Cardiac fibroblast (primary cell): ENCODE results near the gene TSC22D4.

ENCODE experiments used
- DNase-seq, 2 donors: peaks; one replicate each; pipeline versions ENCODE4 v3.0.0 to v3.0.0-alpha.2; 2010; ENCODE audit warnings: low read depth in 2 of 2
- H3K4me3 ChIP-seq, 2 donors: replicated peaks in 1 of 2; 1 replicate in 1 of 2; 2 replicates in 1 of 2; pipeline ENCODE4 v1.5.1; 2011; ENCODE audit warnings: low read depth in 2 of 2, low read length in 2 of 2, mild to moderate bottlenecking in 2 of 2, moderate library complexity in 1 of 2
- CTCF ChIP-seq: IDR thresholded peaks from one replicate; pipeline ENCODE4 v1.5.1; 2011; ENCODE audit warnings: low read depth, mild to moderate bottlenecking, low read length, inconsistent platforms

Gene TSC22D4

GRCh38 chr7:100471021-100471420 is 8.0 kb downstream of the TSC22D4 start:
- TF ChIP-seq CTCF: no peak
- DNase-seq: no peak
- no peak overlapping the region for H3K4me3 ChIP-seq

- DNase-seq: peak; percentile 79 to 83
- H3K4me3 ChIP-seq: no peak overlapping the region
These were observed 9.6 kb downstream of the TSC22D4 start for GRCh38 chr7:100469227-100470044.

GRCh38 chr7:100467638-100468373 is 11.2 kb downstream of the TSC22D4 start:
- no peak for TF ChIP-seq CTCF
- no peak overlapping the region for H3K4me3 ChIP-seq
- DNase-seq: no peak

More at GRCh38 chr7:100469227-100470044, 9.6 kb downstream of the TSC22D4 start:
- TF ChIP-seq CTCF: peak; percentile 95

- no peak overlapping the region for H3K4me3 ChIP-seq
These were observed 12.1 kb downstream of the TSC22D4 start for GRCh38 chr7:100466653-100467605.

GRCh38 chr7:100465702-100466311 is 13.2 kb downstream of the TSC22D4 start:
- peak; percentile 74 to 89 for DNase-seq
- no peak overlapping the region for H3K4me3 ChIP-seq
- TF ChIP-seq CTCF: peak; percentile 80

More at GRCh38 chr7:100466653-100467605, 12.1 kb downstream of the TSC22D4 start:
- TF ChIP-seq CTCF: no peak
- no peak for DNase-seq

- H3K4me3 ChIP-seq: no peak overlapping the region
- no peak for TF ChIP-seq CTCF
- peak in 1 of 2 donors; percentile 29 for DNase-seq
These were observed 13.7 kb downstream of the TSC22D4 start for GRCh38 chr7:100465299-100465698.
